Lung (tissue), 12 donors: ENCODE results near the gene PODXL. TPM values are rescaled to one million over a fixed set of nuclear protein-coding genes. Genes with fewer than 3 reads are reported as not detected.
A peak's percentile ranks its signal among the peaks of the same experiment; 100 is the strongest.

Experiments used
- ATAC-seq: fragments of 200-7000 bp; cut with Tn5 transposase; one replicate; pipeline ENCODE4 v1.9.1; 2020; ENCODE audit warnings: moderate number of reproducible peaks; ENCODE audit not compliant: insufficient read depth, low FRiP score
- DNase-seq, 3 donors: peaks; one replicate each; pipeline ENCODE4 v3.0.0-alpha.2; 2013 to 2017
- H3K27ac ChIP-seq, 2 donors: one replicate each; pipeline ENCODE4 v1.5.1; 2013; ENCODE audit warnings: mild to moderate bottlenecking in 2 of 2, moderate library complexity in 2 of 2, control low read depth in 1 of 2, inconsistent platforms in 1 of 2, low read depth in 1 of 2, low read length in 1 of 2
- H3K27me3 ChIP-seq, 3 donors: one replicate each; pipeline ENCODE4 v1.5.1; 2013; ENCODE audit warnings: low read length in 2 of 3; ENCODE audit not compliant: control insufficient read depth in 3 of 3, insufficient read depth in 3 of 3
- H3K36me3 ChIP-seq, 4 donors: one replicate each; pipeline ENCODE4 v1.5.1; 2013; ENCODE audit warnings: low read length in 4 of 4, mild to moderate bottlenecking in 1 of 4, moderate library complexity in 1 of 4; ENCODE audit not compliant: control insufficient read depth in 4 of 4, insufficient read depth in 4 of 4
- H3K4me1 ChIP-seq, 5 donors: one replicate each; pipeline ENCODE4 v1.5.1; 2013; ENCODE audit warnings: low read length in 5 of 5, mild to moderate bottlenecking in 2 of 5, moderate library complexity in 1 of 5; ENCODE audit not compliant: control insufficient read depth in 5 of 5, insufficient read depth in 5 of 5
- H3K4me3 ChIP-seq: one replicate; pipeline ENCODE4 v1.5.1; 2013; ENCODE audit warnings: mild to moderate bottlenecking, control low read depth, moderate library complexity
- H3K9ac ChIP-seq, 2 donors: one replicate each; pipeline ENCODE4 v1.5.1; 2013; ENCODE audit warnings: low read length in 2 of 2, control low read depth in 1 of 2; ENCODE audit not compliant: insufficient read depth in 1 of 2
- H3K9me3 ChIP-seq, 4 donors: one replicate each; pipeline ENCODE4 v1.5.1; 2013; ENCODE audit warnings: low read length in 3 of 4, mild to moderate bottlenecking in 1 of 4, moderate library complexity in 1 of 4; ENCODE audit not compliant: control insufficient read depth in 4 of 4, insufficient read depth in 3 of 4
- WGBS, 2 donors: extraction: QIAGEN DNeasy Blood & Tissue Kit; methylation state at CpG; one replicate each; pipeline ENCODE4 v1.1.7; 2013; 5-methylcytosine and 5-hydroxymethylcytosine counted together
- polyA plus RNA-seq, 2 donors: library from polyadenylated mRNA; stranded (reverse); fragments of 200-250 nt; gene quantifications; one replicate each; pipeline ENCODE4 v1.2.1, GENCODE V29; 2013
- total RNA-seq, 2 donors: library from RNA; depleted of rRNA in 1 of 2; stranded (reverse); fragments of >200 nt in 1 of 2; gene quantifications; one replicate each; pipeline ENCODE4 v1.2.1, GENCODE V29; 2014 to 2021
- TF ChIP-seq, protein P1 (sequence below): IDR thresholded peaks from 2 replicates; pipeline ENCODE4 v1.5.1; 2012; ENCODE audit warnings: mild to moderate bottlenecking; ENCODE audit errors: control extremely low read depth, extremely low read depth
- donor health status: control.
- donor health status: control.
- donor health status: Bipolar disorder and iron deficiency.
- donor health status: healthy.
- donor health status: DM: yes; HTN: yes; CAD: no.

The PODXL gene
- total and polyA plus RNA-seq, 4 donors = 24.3 to 133 (median 57.6) TPM

DNA sequence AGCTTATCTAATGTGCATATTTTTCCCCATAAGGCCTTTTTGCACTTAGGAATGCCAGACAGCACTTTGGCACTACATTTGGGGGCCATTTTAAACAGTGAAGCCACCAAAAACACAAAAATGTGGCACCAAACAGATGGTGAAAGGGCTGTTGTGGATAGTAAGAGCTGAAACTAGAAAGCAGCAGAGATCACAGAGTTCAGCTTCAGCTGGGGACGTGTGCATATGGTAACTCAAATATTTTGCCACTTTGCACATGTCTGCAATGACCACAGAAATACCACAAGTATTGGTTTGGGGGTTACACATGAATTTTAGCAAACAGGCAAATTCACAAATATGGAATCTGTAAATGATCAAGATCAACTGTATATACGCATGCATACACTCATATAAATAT is 72.8 kb downstream of the PODXL start:
- ATAC-seq = no peak
- H3K27me3 ChIP-seq = no peaks in the 10 kb centered on the region
- WGBS, 2 donors = 96 to 98% methylated on average over 2 of the region's 2 CpGs

DNA sequence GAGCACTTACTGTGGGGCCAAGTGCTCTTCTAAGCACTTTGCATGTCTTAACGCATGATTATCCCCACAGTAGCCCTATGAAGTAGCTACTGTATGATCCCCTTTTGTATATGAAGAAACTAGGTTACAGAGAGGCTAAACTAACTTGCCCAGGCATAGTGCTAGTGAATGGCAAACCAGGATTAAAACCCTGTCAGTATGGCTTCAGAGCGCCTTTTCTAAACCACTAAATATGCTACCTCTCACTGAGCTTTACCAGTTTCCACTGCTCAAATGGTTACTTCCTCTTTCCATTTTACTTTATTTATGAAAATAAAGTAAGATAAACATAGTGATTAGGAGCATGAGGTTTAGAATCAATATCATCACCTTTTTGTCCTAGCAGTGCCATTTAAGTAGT is 73.6 kb downstream of the PODXL start:
- no peak overlapping the region for H3K4me3 ChIP-seq
- H3K27me3 ChIP-seq = no peaks in the 10 kb centered on the region
- TF ChIP-seq, protein P1, sequence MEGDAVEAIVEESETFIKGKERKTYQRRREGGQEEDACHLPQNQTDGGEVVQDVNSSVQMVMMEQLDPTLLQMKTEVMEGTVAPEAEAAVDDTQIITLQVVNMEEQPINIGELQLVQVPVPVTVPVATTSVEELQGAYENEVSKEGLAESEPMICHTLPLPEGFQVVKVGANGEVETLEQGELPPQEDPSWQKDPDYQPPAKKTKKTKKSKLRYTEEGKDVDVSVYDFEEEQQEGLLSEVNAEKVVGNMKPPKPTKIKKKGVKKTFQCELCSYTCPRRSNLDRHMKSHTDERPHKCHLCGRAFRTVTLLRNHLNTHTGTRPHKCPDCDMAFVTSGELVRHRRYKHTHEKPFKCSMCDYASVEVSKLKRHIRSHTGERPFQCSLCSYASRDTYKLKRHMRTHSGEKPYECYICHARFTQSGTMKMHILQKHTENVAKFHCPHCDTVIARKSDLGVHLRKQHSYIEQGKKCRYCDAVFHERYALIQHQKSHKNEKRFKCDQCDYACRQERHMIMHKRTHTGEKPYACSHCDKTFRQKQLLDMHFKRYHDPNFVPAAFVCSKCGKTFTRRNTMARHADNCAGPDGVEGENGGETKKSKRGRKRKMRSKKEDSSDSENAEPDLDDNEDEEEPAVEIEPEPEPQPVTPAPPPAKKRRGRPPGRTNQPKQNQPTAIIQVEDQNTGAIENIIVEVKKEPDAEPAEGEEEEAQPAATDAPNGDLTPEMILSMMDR = no peak
- ATAC-seq (no peak), DNase-seq (no peak)
- H3K4me1 ChIP-seq = peaks cover 0 to 5% (median 0%) of the 10 kb centered on the region in 5 donors
- H3K9me3 ChIP-seq = no peaks in the 10 kb centered on the region
- no peak overlapping the region for H3K9ac ChIP-seq
- 89 to 97% methylated on average over 2 of the region's 2 CpGs for WGBS, 2 donors
- no peak overlapping the region for H3K27ac ChIP-seq
- H3K36me3 ChIP-seq = peaks cover 0 to 5% (median 4%) of the 10 kb centered on the region in 4 donors

More for the DNA sequence above, 72.8 kb downstream of the PODXL start:
- H3K36me3 ChIP-seq = peaks cover 0 to 6% (median 4%) of the 10 kb centered on the region in 4 donors
- no peak overlapping the region for H3K27ac ChIP-seq
- TF ChIP-seq, protein P1 = no peak
- no peaks in the 10 kb centered on the region for H3K9me3 ChIP-seq
- H3K4me3 ChIP-seq = no peak overlapping the region
- H3K9ac ChIP-seq = no peak overlapping the region
- DNase-seq = no peak
- H3K4me1 ChIP-seq = peaks cover 0 to 5% (median 0%) of the 10 kb centered on the region in 5 donors

DNA sequence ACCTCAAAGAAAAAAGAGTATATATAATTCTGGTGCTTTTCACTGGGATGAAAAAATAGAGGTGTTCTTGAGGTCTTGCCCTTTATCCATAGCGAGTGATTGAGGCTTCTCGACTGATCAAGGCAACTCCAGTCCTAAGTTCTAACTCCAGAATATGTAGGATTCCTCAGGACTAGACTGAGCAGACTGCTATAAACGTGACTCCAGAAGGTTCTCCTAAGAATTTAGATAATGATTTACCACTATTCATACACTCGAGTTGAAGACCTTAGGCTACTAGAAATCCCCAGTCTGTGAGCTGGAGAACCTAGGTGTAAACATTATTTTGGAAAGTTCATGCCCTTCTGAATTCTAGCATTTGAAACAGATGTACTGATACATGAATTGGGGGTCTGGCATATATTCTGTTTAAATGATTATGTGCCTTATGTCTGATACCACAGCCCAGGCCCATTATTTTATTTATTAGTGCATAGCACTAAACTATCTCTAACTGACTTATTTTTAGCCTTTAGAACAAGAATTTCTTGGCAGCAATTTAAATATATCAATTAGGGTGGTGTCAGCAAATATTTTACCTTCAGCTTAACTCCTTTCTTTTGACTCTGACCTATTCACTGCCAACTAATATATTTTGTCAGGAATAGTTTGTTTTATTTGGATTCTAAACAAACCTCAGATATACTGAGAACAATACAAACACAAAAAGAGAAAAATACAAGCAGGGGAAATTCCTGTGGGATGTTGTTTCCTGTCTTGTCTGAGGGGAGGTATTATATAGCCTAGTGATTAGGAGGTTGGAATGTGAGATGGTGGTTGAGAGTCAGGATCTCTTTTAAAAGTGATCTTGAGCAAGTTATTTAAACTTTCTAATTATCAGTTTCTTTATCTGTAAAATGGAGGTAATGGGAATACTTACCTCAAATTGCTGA is 75.8 kb downstream of the PODXL start:
- 59 to 74% methylated on average over 4 of the region's 4 CpGs for WGBS, 2 donors
- Histone ChIP-seq H3K36me3 (peaks cover 0 to 3% (median 1%) of the 10 kb centered on the region in 4 donors), H3K4me1 (peaks cover 0 to 5% (median 0%) of the 10 kb centered on the region in 5 donors), H3K9me3 (no peaks in the 10 kb centered on the region), H3K27me3 (no peaks in the 10 kb centered on the region), H3K4me3 (no peak overlapping the region), H3K9ac (no peak overlapping the region), H3K27ac (no peak overlapping the region)
- TF ChIP-seq, protein P1 = no peak
- ATAC-seq = no peak
- DNase-seq = peak in 1 of 3 donors; percentile 39
